Heart left ventricle (tissue), 16 donors: Measurements from ENCODE around the gene G6PC3. TPM values are rescaled to one million over a fixed set of nuclear protein-coding genes. Genes with fewer than 3 reads are reported as not detected.

ENCODE experiments used
- ATAC-seq, 4 donors: fragments of 200-7000 bp; cut with Tn5 transposase; one replicate each; pipeline ENCODE4 v1.9.1; 2020 to 2022; ENCODE audit warnings: moderate library complexity in 4 of 4, mild to moderate bottlenecking in 3 of 4, moderate number of reproducible peaks in 1 of 4
- DNase-seq, 5 donors: peaks; one replicate each; pipeline ENCODE4 v3.0.0-alpha.2; 2020
- H3K27ac ChIP-seq, 12 donors: fragments of 200-600 bp; sonication (generic) in 4 of 12; one replicate each; pipeline versions ENCODE4 v1.5.0 to v1.8.0; 2016 to 2022; ENCODE audit warnings: mild to moderate bottlenecking in 2 of 12
- H3K27me3 ChIP-seq, 9 donors: fragments of 200-600 bp; sonication (generic) in 2 of 9; one replicate each; pipeline versions ENCODE4 v1.5.1 to v1.8.0; 2016 to 2022; ENCODE audit warnings: mild to moderate bottlenecking in 3 of 9
- H3K36me3 ChIP-seq, 9 donors: fragments of 200-600 bp; sonication (generic) in 2 of 9; one replicate each; pipeline versions ENCODE4 v1.5.0 to v1.8.0; 2018 to 2022; ENCODE audit warnings: mild to moderate bottlenecking in 2 of 9
- H3K4me1 ChIP-seq, 12 donors: fragments of 200-600 bp; sonication (generic) in 4 of 12; one replicate each; pipeline versions ENCODE4 v1.5.0 to v1.8.0; 2016 to 2022; ENCODE audit warnings: mild to moderate bottlenecking in 3 of 12
- H3K4me3 ChIP-seq, 12 donors: fragments of 200-600 bp; sonication (generic) in 4 of 12; one replicate each; pipeline versions ENCODE4 v1.5.0 to v1.8.0; 2017 to 2022; ENCODE audit warnings: mild to moderate bottlenecking in 9 of 12, moderate library complexity in 4 of 12
- H3K9me3 ChIP-seq, 12 donors: fragments of 200-600 bp; sonication (generic) in 4 of 12; one replicate each; pipeline versions ENCODE4 v1.5.0 to v1.8.0; 2016 to 2022; ENCODE audit warnings: mild to moderate bottlenecking in 1 of 12
- CTCF ChIP-seq, 12 donors: fragments of 200-600 bp; sonication (generic) in 4 of 12; IDR thresholded peaks; one replicate each; pipeline versions ENCODE4 v1.5.0 to v1.8.0; 2018 to 2022; ENCODE audit warnings: antibody characterized with exemption in 12 of 12, mild to moderate bottlenecking in 5 of 12
- POLR2A ChIP-seq, 2 donors: fragments of 450-650 bp; IDR thresholded peaks; one replicate each; pipeline ENCODE4 v1.6.1; 2017; ENCODE audit warnings: antibody characterized with exemption in 2 of 2, mild to moderate bottlenecking in 2 of 2, moderate library complexity in 2 of 2
- WGBS, 4 donors: extraction: QIAGEN DNeasy Blood & Tissue Kit in 2 of 4; methylation state at CpG; one replicate each; pipeline versions ENCODE4 v1.1.5 to v1.1.7; 2013 to 2018; 5-methylcytosine and 5-hydroxymethylcytosine counted together
- intact Hi-C, 10 donors: fragments of 100-400 bp; cut with DNase I; formaldehyde crosslinking; loops; one replicate each; pipeline versions ENCODE4 v1.11.1 to v1.14.2; 2022
- polyA plus RNA-seq, 2 donors: library from polyadenylated mRNA; stranded (reverse); fragments of 200-250 nt; gene quantifications; one replicate each; pipeline ENCODE4 v1.2.3, GENCODE V29; 2013
- total RNA-seq, 9 donors: library from RNA; depleted of rRNA in 2 of 9; stranded (reverse); fragments of >200 nt in 2 of 9; fragmentation: NEBNext Ultra II Directional in 3 of 9; extraction: Animal tissue kit (Norgen Biotek cat#: 25700) in 3 of 9; gene quantifications; one replicate each; pipeline versions ENCODE4 v1.1.0 to v1.2.4, GENCODE V29; 2016 to 2023
- donor health status: ischemic (EF 13 %, LVEDD 7.1; RV severe dilation, severe dysfunction).
- donor health status: healthy with polysubstance abuse.
- donor health status: DM: no; HTN: yes; CAD: no.
- donor health status: DM: no; HTN: no; CAD: no.
- donor health status: ischemic (EF 25% LVEDD 6.9; RV normal size, moderate dysfunction).
- donor health status: ischemic (EF 25% LVEDD 5.7; RV mildly dilated, moderate dysfunction).
- donor health status: healthy.
- donor health status: DM: yes; HTN: yes; CAD: no.
- donor health status: ischemic (EF 35%, LVEDD 5.7; RV mildly dilated, moderate dysfunction).
- donor health status: nonischemic (EF 11% LVEDD 7.7; RV severe dilation, severe dysfunction).
- donor health status: DM: yes; HTN: yes; CAD: no.
- donor health status: PGD.
- donor health status: ischemic (EF 29% LVEDD 5.4; RV normal size, mild dysfunction).
- donor health status: nonischemic (EF 23%, LVEDD 6.1; RV moderate dilation, normal function).

G6PC3 gene
- total and polyA plus RNA-seq, 11 donors = 28.5 to 75.1 (median 39.1) TPM

- no peaks in the 10 kb centered on the region for H3K9me3 ChIP-seq
- H3K27ac ChIP-seq = no peak overlapping the region
- ATAC-seq = peak in 2 of 4 donors; percentile 10 to 38
- peaks cover 0 to 100% (median 88%) of the 10 kb centered on the region in 9 donors for H3K36me3 ChIP-seq
- H3K4me3 ChIP-seq = no peak overlapping the region
- TF ChIP-seq POLR2A (IDR thresholded peaks at IDR 0.05) = no peak
- TF ChIP-seq CTCF (IDR thresholded peaks at IDR 0.05) = peak in 7 of 12 donors; percentile 19 to 38 (median 24)
- intact Hi-C loops = loop anchor here in 1 of 10 donors (5.0 kb wide), 1 partner anchor 34 kb away; no protein-coding TSS in a partner anchor
- peaks cover 0 to 10% (median 0%) of the 10 kb centered on the region in 12 donors for H3K4me1 ChIP-seq
- H3K27me3 ChIP-seq = no peaks in the 10 kb centered on the region
- WGBS, 4 donors = 77 to 87% (median 83%) methylated on average over 8 to 12 of the region's 12 CpGs
- DNase-seq = no peak
These were observed 12.8 kb downstream of the G6PC3 start for GRCh38 chr17:44083250-44083849.

- 67 to 74% (median 70%) methylated on average over 9 to 10 of the region's 10 CpGs for WGBS, 4 donors
- Histone ChIP-seq H3K27me3 (no peaks in the 10 kb centered on the region), H3K4me3 (no peak overlapping the region), H3K36me3 (peaks cover 0 to 100% (median 88%) of the 10 kb centered on the region in 9 donors), H3K4me1 (peaks cover 0 to 8% (median 0%) of the 10 kb centered on the region in 12 donors), H3K9me3 (no peaks in the 10 kb centered on the region), H3K27ac (no peak overlapping the region)
- intact Hi-C loops = loop anchor here in 1 of 10 donors (5.0 kb wide), 1 partner anchor 33 kb away; no protein-coding TSS in a partner anchor
- TF ChIP-seq POLR2A (IDR thresholded peaks at IDR 0.05) = no peak
- TF ChIP-seq CTCF (IDR thresholded peaks at IDR 0.05) = peak in 7 of 12 donors; percentile 10 to 37 (median 15)
- ATAC-seq (no peak), DNase-seq (no peak)
These were observed 13.6 kb downstream of the G6PC3 start for GRCh38 chr17:44084131-44084538.

- DNase-seq (no peak), ATAC-seq (no peak)
- Histone ChIP-seq H3K9me3 (no peaks in the 10 kb centered on the region), H3K4me1 (peaks cover 0 to 8% (median 0%) of the 10 kb centered on the region in 12 donors), H3K4me3 (no peak overlapping the region), H3K27ac (no peak overlapping the region), H3K36me3 (peaks cover 0 to 100% (median 86%) of the 10 kb centered on the region in 9 donors), H3K27me3 (no peaks in the 10 kb centered on the region)
- 78 to 87% (median 83%) methylated on average over 7 of the region's 7 CpGs for WGBS, 4 donors
- intact Hi-C loops = loop anchor here in 1 of 10 donors (5.0 kb wide), 1 partner anchor 32 kb away; no protein-coding TSS in a partner anchor
- TF ChIP-seq CTCF (IDR thresholded peaks at IDR 0.05) (no peak), POLR2A (IDR thresholded peaks at IDR 0.05) (no peak)
These were observed 14.4 kb downstream of the G6PC3 start for GRCh38 chr17:44084921-44085320.

GRCh38 chr17:44085908-44086307 is 15.4 kb downstream of the G6PC3 start:
- DNase-seq (no peak), ATAC-seq (no peak)
- Histone ChIP-seq H3K27me3 (no peaks in the 10 kb centered on the region), H3K4me3 (no peak overlapping the region), H3K36me3 (peaks cover 0 to 100% (median 86%) of the 10 kb centered on the region in 9 donors), H3K4me1 (peaks cover 0 to 8% (median 0%) of the 10 kb centered on the region in 12 donors), H3K9me3 (no peaks in the 10 kb centered on the region), H3K27ac (peak overlapping the region in 3 of 12 donors; percentile 13 to 64 (median 59))
- 70 to 75% (median 75%) methylated on average over 5 of the region's 5 CpGs for WGBS, 4 donors
- no peak for TF ChIP-seq CTCF (IDR thresholded peaks at IDR 0.05)
- no peak for TF ChIP-seq POLR2A (IDR thresholded peaks at IDR 0.05)
- intact Hi-C loops = no loop called here
